Hippocampal formation (tissue), 2 donors: ENCODE results near the gene ABCA1.
"Not testable (repeated sequence)": the region's sequence is repeated elsewhere in the genome, so short reads cannot be mapped to it uniquely, and the experiment has no call there.

Experiments
- DNase-seq, 2 donors: peaks; one replicate each; lab custom pipeline; 2025; lab: John Stamatoyannopoulos, UW

The ABCA1 gene

GRCh38 chr9:104872656-104873488 lies 55.1 kb downstream of the ABCA1 start:
- no peak for DNase-seq

GRCh38 chr9:104871961-104872527 lies 55.9 kb downstream of the ABCA1 start:
- DNase-seq = no peak

- no peak for DNase-seq
Observed at GRCh38 chr9:104869811-104870210, 58.1 kb downstream of the ABCA1 start.

GRCh38 chr9:104868687-104869404 lies 59.1 kb downstream of the ABCA1 start:
- DNase-seq = peak; percentile 32 to 51

GRCh38 chr9:104868303-104868686 lies 59.7 kb downstream of the ABCA1 start:
- DNase-seq = no peak

- DNase-seq = no peak
Observed at GRCh38 chr9:104866191-104866590, 61.8 kb downstream of the ABCA1 start.

- DNase-seq = no peak
Observed at GRCh38 chr9:104864675-104865104, 63.3 kb downstream of the ABCA1 start.

GRCh38 chr9:104863180-104863883 lies 64.6 kb downstream of the ABCA1 start:
- DNase-seq = peak; percentile 49 to 85

- DNase-seq = no peak
Observed at GRCh38 chr9:104861397-104861796, 66.6 kb downstream of the ABCA1 start.

- no peak for DNase-seq
Observed at GRCh38 chr9:104860263-104860662, 67.7 kb downstream of the ABCA1 start.

- DNase-seq = no peak
Observed at GRCh38 chr9:104858846-104859245, 69.1 kb downstream of the ABCA1 start.

GRCh38 chr9:104858271-104858670 lies 69.7 kb downstream of the ABCA1 start:
- no peak for DNase-seq

- no peak for DNase-seq
Observed at GRCh38 chr9:104856413-104856941, 71.5 kb downstream of the ABCA1 start.

- no peak for DNase-seq
Observed at GRCh38 chr9:104855807-104856206, 72.1 kb downstream of the ABCA1 start.

- not testable (repeated sequence) for DNase-seq
Observed at GRCh38 chr9:104855258-104855657, 72.7 kb downstream of the ABCA1 start.

- DNase-seq = no peak
Observed at GRCh38 chr9:104854613-104855012, 73.3 kb downstream of the ABCA1 start.

- DNase-seq = no peak
Observed at GRCh38 chr9:104853683-104854082, 74.3 kb downstream of the ABCA1 start.

- DNase-seq = no peak
Observed at GRCh38 chr9:104853159-104853558, 74.8 kb downstream of the ABCA1 start.

- no peak for DNase-seq
Observed at GRCh38 chr9:104851546-104851920, 76.4 kb downstream of the ABCA1 start.

GRCh38 chr9:104850786-104851545 lies 77.0 kb downstream of the ABCA1 start:
- no peak for DNase-seq

- DNase-seq = no peak
Observed at GRCh38 chr9:104849023-104849422, 78.9 kb downstream of the ABCA1 start.
